CD4-positive, alpha-beta T cell treated with Interleukin-4 for 4 hours (primary cell): ENCODE data around the gene PRX.
"Not testable (repeated sequence)": the region's sequence is repeated elsewhere in the genome, so short reads cannot be mapped to it uniquely, and the experiment has no call there.

Experiments
- DNase-seq: peaks from one replicate; pipeline ENCODE4 v3.0.0-alpha.2; 2020

The PRX gene

GRCh38 chr19:40413291-40413845, at the start of gene PRX:
PRX (minus strand) TSS chr19:40413378; CDS start chr19:40407932, 5,446 bp downstream.
- no peak for DNase-seq

GRCh38 chr19:40461669-40462221, 48.6 kb upstream of the PRX start:
- no peak for DNase-seq

- no peak for DNase-seq
These were observed 47.0 kb upstream of the PRX start for GRCh38 chr19:40460185-40460584.

GRCh38 chr19:40458597-40458974, 45.4 kb upstream of the PRX start:
- DNase-seq: no peak

GRCh38 chr19:40457953-40458596, 44.9 kb upstream of the PRX start:
- no peak for DNase-seq

- no peak for DNase-seq
These were observed 43.9 kb upstream of the PRX start for GRCh38 chr19:40457048-40457447.

GRCh38 chr19:40453943-40454342, 40.8 kb upstream of the PRX start:
- not testable (repeated sequence) for DNase-seq

GRCh38 chr19:40453151-40453735, 40.1 kb upstream of the PRX start:
- no peak for DNase-seq

GRCh38 chr19:40452016-40452415, 38.8 kb upstream of the PRX start:
- no peak for DNase-seq

- DNase-seq: no peak
These were observed 37.5 kb upstream of the PRX start for GRCh38 chr19:40450664-40451063.

- no peak for DNase-seq
These were observed 36.3 kb upstream of the PRX start for GRCh38 chr19:40449506-40449905.

GRCh38 chr19:40446263-40446784, 33.1 kb upstream of the PRX start:
- no peak for DNase-seq

GRCh38 chr19:40445780-40446262, 32.6 kb upstream of the PRX start:
- DNase-seq: no peak

GRCh38 chr19:40444825-40445312, 31.7 kb upstream of the PRX start:
- no peak for DNase-seq

- DNase-seq: peak; percentile 94
These were observed 31.0 kb upstream of the PRX start, which contains the start of gene SERTAD3 for GRCh38 chr19:40444000-40444824. SERTAD3 (minus strand) TSS chr19:40444335; CDS start chr19:40442080, 2,255 bp downstream.

GRCh38 chr19:40443131-40443999, 30.2 kb upstream of the PRX start:
- peak; percentile 100 for DNase-seq

- DNase-seq: no peak
These were observed 29.4 kb upstream of the PRX start for GRCh38 chr19:40442328-40443130.

GRCh38 chr19:40441719-40442253, 28.6 kb upstream of the PRX start:
- no peak for DNase-seq

- DNase-seq: no peak
These were observed 25.1 kb upstream of the PRX start for GRCh38 chr19:40438284-40438683.
